H1 (cell line): ENCODE measurements around the gene NOTUM. TPM values are rescaled to one million over a fixed set of nuclear protein-coding genes. Genes with fewer than 3 reads are reported as not detected.
A peak's percentile ranks its signal among the peaks of the same experiment; 100 is the strongest.

Experiments
- CTCF ChIA-PET: fragments of 300-600 bp; sonication (Branson Sonifier 250); formaldehyde crosslinking; loops from one replicate; lab custom pipeline; 2021; ENCODE audit not compliant: partially characterized antibody; lab: Charles Lee
- POLR2A ChIA-PET: fragments of 300-600 bp; sonication (Branson Sonifier 250); formaldehyde crosslinking; loops from one replicate; lab custom pipeline; 2021; ENCODE audit warnings: inconsistent platforms; ENCODE audit not compliant: partially characterized antibody; lab: Charles Lee
- DNase-seq, 2 experiments: peaks; one replicate each; pipeline versions ENCODE4 v3.0.0 to v3.0.0-alpha.2; 2010 to 2022; ENCODE audit warnings: low spot score in 2 of 2, low read depth in 1 of 2, mixed read lengths in 1 of 2
- FAIRE-seq: peaks from 2 replicates; lab custom pipeline; 2011; peaks lifted over from hg19 to GRCh38; lab: Jason Lieb, UNC
- H2AFZ ChIP-seq: 2 replicates; pipeline ENCODE4 v1.8.1; 2012; ENCODE audit warnings: low read length, inconsistent platforms
- H2AK5ac ChIP-seq: 2 replicates; pipeline ENCODE4 v1.6.1; 2013; ENCODE audit warnings: low read depth, low read length
- H2BK120ac ChIP-seq: replicated peaks from 2 replicates; pipeline ENCODE3; 2013; ENCODE audit warnings: low read depth, low read length, inconsistent platforms
- H2BK12ac ChIP-seq: 2 replicates; pipeline ENCODE4 v1.6.1; 2013; ENCODE audit warnings: low read depth, low read length
- H2BK15ac ChIP-seq: 2 replicates; pipeline ENCODE4 v1.6.1; 2013; ENCODE audit warnings: low read length
- H2BK20ac ChIP-seq: 2 replicates; pipeline ENCODE4 v1.6.1; 2013; ENCODE audit warnings: low read length
- H2BK5ac ChIP-seq: 2 replicates; pipeline ENCODE4 v1.6.1; 2013; ENCODE audit warnings: low read depth, low read length
- H3K14ac ChIP-seq: 2 replicates; pipeline ENCODE4 v1.6.1; 2013; ENCODE audit warnings: inconsistent platforms; ENCODE audit not compliant: insufficient read length
- H3K18ac ChIP-seq: 2 replicates; pipeline ENCODE4 v1.6.1; 2013; ENCODE audit warnings: low read length; ENCODE audit errors: extremely low read depth
- H3K23ac ChIP-seq: 2 replicates; pipeline ENCODE4 v1.6.1; 2013; ENCODE audit warnings: inconsistent platforms; ENCODE audit not compliant: insufficient read length
- H3K23me2 ChIP-seq: 2 replicates; pipeline ENCODE4 v1.6.1; 2013; ENCODE audit warnings: low read depth, low read length
- H3K27ac ChIP-seq: 2 replicates; pipeline ENCODE4 v1.6.1; 2011; ENCODE audit warnings: low read depth, low read length, inconsistent platforms
- H3K27me3 ChIP-seq, 4 experiments: replicated peaks in 1 of 4; 1 replicate in 1 of 4; 2 replicates in 3 of 4; pipeline versions ENCODE4 v1.6.1 to v1.8.1; 2011 to 2013; ENCODE audit warnings: low read length in 3 of 4, mild to moderate bottlenecking in 3 of 4, inconsistent platforms in 2 of 4, mixed read lengths in 2 of 4, moderate library complexity in 1 of 4; ENCODE audit not compliant: control insufficient read depth in 3 of 4, insufficient read depth in 3 of 4; ENCODE audit errors: extremely low read depth in 1 of 4
- H3K36me3 ChIP-seq, 4 experiments: 2 replicates each; pipeline versions ENCODE4 v1.6.1 to v1.8.1; 2011 to 2013; ENCODE audit warnings: mild to moderate bottlenecking in 4 of 4, low read length in 3 of 4, moderate library complexity in 2 of 4, control low read depth in 1 of 4, inconsistent platforms in 1 of 4; ENCODE audit not compliant: insufficient read depth in 4 of 4, control insufficient read depth in 2 of 4
- H3K4ac ChIP-seq: replicated peaks from 2 replicates; pipeline ENCODE3; 2013; ENCODE audit warnings: low read length, low read depth, mixed read lengths, inconsistent platforms; ENCODE audit not compliant: insufficient read length
- H3K4me1 ChIP-seq, 4 experiments: replicated peaks in 1 of 4; 1 replicate in 1 of 4; 2 replicates in 3 of 4; pipeline versions ENCODE4 v1.6.1 to v1.8.1; 2011 to 2013; ENCODE audit warnings: low read length in 3 of 4, inconsistent platforms in 2 of 4, mixed read lengths in 1 of 4; ENCODE audit not compliant: insufficient read depth in 4 of 4, control insufficient read depth in 3 of 4
- H3K4me2 ChIP-seq, 2 experiments: 2 replicates each; pipeline versions ENCODE4 v1.6.1 to v1.8.1; 2011 to 2013; ENCODE audit warnings: low read depth in 2 of 2, low read length in 2 of 2, control low read depth in 1 of 2, inconsistent platforms in 1 of 2, mild to moderate bottlenecking in 1 of 2; ENCODE audit not compliant: insufficient read depth in 1 of 2
- H3K4me3 ChIP-seq, 4 experiments: fragments of 200-600, 300-600 bp in 1 of 4; sonication (generic), shearing (Covaris generic), sonication (Bioruptor Twin) in 1 of 4; 2 replicates each; pipeline versions ENCODE4 v1.5.1 to v1.8.1; 2011 to 2016; ENCODE audit warnings: low read length in 4 of 4, low read depth in 3 of 4, control low read depth in 2 of 4, inconsistent platforms in 2 of 4, mild to moderate bottlenecking in 2 of 4, mixed read lengths in 1 of 4, moderate library complexity in 1 of 4; ENCODE audit not compliant: insufficient read depth in 2 of 4; ENCODE audit errors: extremely low read depth in 1 of 4
- H3K56ac ChIP-seq: replicated peaks from 2 replicates; pipeline ENCODE3; 2013; ENCODE audit warnings: low read depth, mild to moderate bottlenecking, mixed read lengths, low read length, inconsistent platforms; ENCODE audit not compliant: insufficient read length
- H3K79me1 ChIP-seq: 2 replicates; pipeline ENCODE4 v1.6.1; 2013; ENCODE audit warnings: low read depth, low read length, control low read depth
- H3K79me2 ChIP-seq, 2 experiments: 2 replicates each; pipeline versions ENCODE4 v1.6.1 to v1.8.1; 2012 to 2013; ENCODE audit warnings: low read length in 2 of 2, mild to moderate bottlenecking in 2 of 2, inconsistent platforms in 1 of 2; ENCODE audit not compliant: insufficient read depth in 2 of 2, control insufficient read depth in 1 of 2
- H3K9ac ChIP-seq, 4 experiments: replicated peaks in 1 of 4; 1 replicate in 1 of 4; 2 replicates in 3 of 4; pipeline versions ENCODE4 v1.6.1 to v1.8.1; 2011 to 2013; ENCODE audit warnings: low read depth in 3 of 4, low read length in 3 of 4, control low read depth in 2 of 4, mild to moderate bottlenecking in 2 of 4, moderate library complexity in 2 of 4, inconsistent platforms in 1 of 4; ENCODE audit errors: extremely low read depth in 1 of 4
- H3K9me3 ChIP-seq, 2 experiments: 2 replicates each; pipeline versions ENCODE4 v1.6.1 to v1.8.1; 2012 to 2013; ENCODE audit warnings: mild to moderate bottlenecking in 2 of 2, moderate library complexity in 2 of 2, control low read depth in 1 of 2, inconsistent platforms in 1 of 2, low read depth in 1 of 2, low read length in 1 of 2, mixed read lengths in 1 of 2; ENCODE audit not compliant: insufficient read depth in 2 of 2
- H4K20me1 ChIP-seq, 2 experiments: replicated peaks in 1 of 2; 2 replicates each; pipeline versions ENCODE3 to v1.8.1; 2011 to 2013; ENCODE audit warnings: inconsistent platforms in 2 of 2, low read length in 2 of 2, mild to moderate bottlenecking in 1 of 2; ENCODE audit not compliant: insufficient read depth in 2 of 2, control insufficient read depth in 1 of 2
- H4K5ac ChIP-seq: 2 replicates; pipeline ENCODE4 v1.6.1; 2013; ENCODE audit warnings: low read length, low read depth, mixed read lengths, inconsistent platforms; ENCODE audit not compliant: insufficient read length
- H4K8ac ChIP-seq: 2 replicates; pipeline ENCODE4 v1.8.0; 2013; ENCODE audit warnings: mild to moderate bottlenecking, moderate library complexity, low read length, inconsistent platforms; ENCODE audit not compliant: insufficient read depth; ENCODE audit errors: extremely low read depth
- H4K91ac ChIP-seq: replicated peaks from 2 replicates; pipeline ENCODE3; 2013; ENCODE audit warnings: low read length, mixed read lengths, inconsistent platforms; ENCODE audit not compliant: insufficient read length
- ASH2L ChIP-seq: fragments of 200-600, 300-600 bp; sonication (generic); IDR thresholded peaks from one replicate; pipeline ENCODE4 v1.7.1; 2017; ENCODE audit warnings: low read length
- CBX8 ChIP-seq: fragments of 300-800, 300-1000 bp; sonication (generic); IDR thresholded peaks from 2 replicates; pipeline ENCODE4 v1.7.1; 2016; ENCODE audit warnings: low read depth, low read length, borderline replicate concordance
- CHD1 ChIP-seq: IDR thresholded peaks from 2 replicates; pipeline ENCODE4 v1.6.1; 2012; ENCODE audit warnings: low read depth, low read length, improper control_type of control experiment
- EZH2 ChIP-seq: fragments of 200-600 bp; sonication (generic); IDR thresholded peaks from 2 replicates; pipeline ENCODE4 v1.7.1; 2012; ENCODE audit warnings: low read depth, mild to moderate bottlenecking, moderate library complexity, low read length, inconsistent platforms; ENCODE audit not compliant: severe bottlenecking
- FOSL1 ChIP-seq: IDR thresholded peaks from 2 replicates; pipeline ENCODE4 v1.6.1; 2011; ENCODE audit warnings: mild to moderate bottlenecking, low read depth, low read length, moderate library complexity; ENCODE audit not compliant: insufficient read depth
- GTF2F1 ChIP-seq: IDR thresholded peaks from 2 replicates; pipeline ENCODE4 v1.6.1; 2012; ENCODE audit warnings: low read depth, low read length, improper control_type of control experiment, borderline replicate concordance
- HDAC6 ChIP-seq: IDR thresholded peaks from one replicate; pipeline ENCODE4 v1.7.1; 2012; ENCODE audit warnings: low read depth, mild to moderate bottlenecking, inconsistent platforms, low read length, moderate library complexity
- JUND ChIP-seq: IDR thresholded peaks from 2 replicates; pipeline ENCODE4 v1.6.1; 2011; ENCODE audit warnings: mild to moderate bottlenecking, improper control_type of control experiment, low read length
- MAX ChIP-seq: IDR thresholded peaks from 2 replicates; pipeline ENCODE4 v1.6.1; 2012; ENCODE audit warnings: inconsistent platforms
- WGBS, 2 experiments: shearing (Covaris generic) in 1 of 2; methylation state at CpG; one replicate each; pipeline versions ENCODE4 v1.1.6 to v1.1.7; 2013 to 2015; ENCODE audit warnings: low lambda C conversion rate in 2 of 2, mixed read lengths in 2 of 2, inconsistent platforms in 1 of 2, low coverage in 1 of 2, missing lambda C conversion rate in 1 of 2; ENCODE audit not compliant: insufficient replicate concordance in 2 of 2, insufficient coverage in 1 of 2, insufficient read length in 1 of 2; ENCODE audit errors: extremely low coverage in 1 of 2, missing lambda C conversion rate in 1 of 2; 5-methylcytosine and 5-hydroxymethylcytosine counted together
- polyA plus RNA-seq, 7 experiments: library from polyadenylated mRNA; depleted of rRNA in 3 of 7; stranded (reverse) in 5 of 7; unstranded in 2 of 7; fragments of >200 nt in 5 of 7; fragments of 200-250 nt in 2 of 7; gene quantifications; 1 replicate in 5 of 7; 2 replicates in 1 of 7; 4 replicates in 1 of 7; pipeline versions ENCODE4 v1.2.1 to v1.2.3, GENCODE V29; 2011 to 2013; ENCODE audit warnings: missing spikeins in 2 of 7, mixed read lengths in 2 of 7
- total RNA-seq: library from RNA; stranded (reverse); fragmentation: NEBNext Ultra II Directional; extraction: Animal tissue kit (Norgen Biotek cat#: 25700); gene quantifications from 2 replicates; pipeline ENCODE4 v1.2.1, GENCODE V29; 2021
- TF ChIP-seq, protein P1 (sequence below): IDR thresholded peaks from 2 replicates; pipeline ENCODE4 v1.6.1; 2012; ENCODE audit warnings: inconsistent platforms

Gene NOTUM
- total and polyA plus RNA-seq, 2 of the 8 experiments (the other 6 are each of a cell fraction or from before 2014, with no cell fraction given) = 0.45 to 0.76 TPM

- no peak overlapping the region; the same call in 1 of the 2 replicates for H2BK20ac ChIP-seq
- H3K27me3 ChIP-seq = no peaks in the 10 kb centered on the region
- H4K8ac ChIP-seq = peak overlapping the region; percentile 81; the same call in 1 of the 2 replicates
- 0 out of 7 replicates have a peak overlapping the region, but pooled peaks of 1 of the 4 experiments have one; percentile 54 for H3K9ac ChIP-seq
- H3K4ac ChIP-seq = no peak overlapping the region
- H2BK5ac ChIP-seq = peak overlapping the region; percentile 93
- peak overlapping the region in 2 of 4 experiments; percentile 23 to 51; a peak in 2 of 8 replicates for H3K4me3 ChIP-seq
- no peak overlapping the region for H3K14ac ChIP-seq
- no peak overlapping the region for H4K5ac ChIP-seq
- CTCF ChIA-PET = interaction anchor here (1.0 to 2.6 kb wide), 7 partner anchors 15 to 266 kb away, joined by 3 to 7 read pairs (median 4); partner anchors contain the start of genes ALYREF and ANAPC11
- H3K18ac ChIP-seq = no peak overlapping the region
- H3K27ac ChIP-seq = peak overlapping the region; percentile 68; the same call in 1 of the 2 replicates
- H3K79me1 ChIP-seq = peaks cover 48% of the 10 kb centered on the region
- DNase-seq = no peak
- no peak for FAIRE-seq
- no peak overlapping the region for H2AK5ac ChIP-seq
- peaks cover 0 to 34% (median 29%) of the 10 kb centered on the region in 4 experiments; a peak in 6 of 7 replicates for H3K4me1 ChIP-seq
- H3K79me2 ChIP-seq = peaks cover 12 to 77% of the 10 kb centered on the region in 2 experiments; a peak in 3 of 4 replicates
- H2BK15ac ChIP-seq = no peak overlapping the region
- peaks cover 3 to 26% (median 6%) of the 10 kb centered on the region in 4 experiments; a peak in 6 of 8 replicates for H3K36me3 ChIP-seq
- POLR2A ChIA-PET = interaction anchor here (1.0 to 14.6 kb wide), 12 partner anchors 9 to 68 kb away, joined by 3 to 150 read pairs (median 4); partner anchors contain the start of genes ARHGDIA, NPB, PCYT2 and PYCR1
- H4K20me1 ChIP-seq = peaks cover 15 to 28% of the 10 kb centered on the region in 2 experiments
- H2BK120ac ChIP-seq = no peak overlapping the region
- no peak overlapping the region for H3K23ac ChIP-seq
- H4K91ac ChIP-seq = peak overlapping the region; percentile 89
- H3K9me3 ChIP-seq = no peaks in the 10 kb centered on the region
- H3K4me2 ChIP-seq = peak overlapping the region; percentile 79 to 88
- 93% methylated on average over 52 of the region's 58 CpGs; no CpG with 5 or more reads in 1 of the 2 experiments for WGBS, 2 experiments
- H3K23me2 ChIP-seq = peaks cover 7% of the 10 kb centered on the region; the same call in 1 of the 2 replicates
- H3K56ac ChIP-seq = no peak overlapping the region
- peak overlapping the region; percentile 90; the same call in 1 of the 2 replicates for H2BK12ac ChIP-seq
- no peak overlapping the region for H2AFZ ChIP-seq
- TF ChIP-seq CBX8 = no peak
- TF ChIP-seq CHD1 = no peak
- TF ChIP-seq GTF2F1 = no peak
- TF ChIP-seq JUND = no peak
- TF ChIP-seq HDAC6 = no peak
- TF ChIP-seq FOSL1 = no peak
- TF ChIP-seq EZH2 = no peak
- TF ChIP-seq, protein P1, sequence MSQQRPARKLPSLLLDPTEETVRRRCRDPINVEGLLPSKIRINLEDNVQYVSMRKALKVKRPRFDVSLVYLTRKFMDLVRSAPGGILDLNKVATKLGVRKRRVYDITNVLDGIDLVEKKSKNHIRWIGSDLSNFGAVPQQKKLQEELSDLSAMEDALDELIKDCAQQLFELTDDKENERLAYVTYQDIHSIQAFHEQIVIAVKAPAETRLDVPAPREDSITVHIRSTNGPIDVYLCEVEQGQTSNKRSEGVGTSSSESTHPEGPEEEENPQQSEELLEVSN = no peak
- TF ChIP-seq MAX = no peak
- TF ChIP-seq ASH2L = no peak
These were observed 38.3 kb downstream of the NOTUM start for GRCh38 chr17:81922566-81923301.
